ENCODE results near the gene ZNF526.

ZNF526 gene

GRCh38 chr19:42228641-42229040 lies 8.5 kb downstream of the ZNF526 start:
- TF ChIP-seq ZC3H10 (CRISPR knock-in tag; IDR thresholded peaks at IDR 0.05) (no peak), ARNTL (CRISPR knock-in tag; IDR thresholded peaks at IDR 0.05; ENCODE audit: borderline replicate concordance, low read depth) (no peak), ZFP3 (CRISPR knock-in tag; IDR thresholded peaks at IDR 0.05) (no peak), TSHZ2 (CRISPR knock-in tag; IDR thresholded peaks at IDR 0.05) (no peak), ISL1 (CRISPR knock-in tag; IDR thresholded peaks at IDR 0.05) (no peak), SNAI2 (CRISPR knock-in tag; IDR thresholded peaks at IDR 0.05) (no peak), OSR1 (CRISPR knock-in tag; IDR thresholded peaks at IDR 0.05) (no peak), ESRRG (CRISPR knock-in tag; IDR thresholded peaks at IDR 0.05) (no peak), CSDC2 (CRISPR knock-in tag; IDR thresholded peaks at IDR 0.05) (no peak), ZNF565 (CRISPR knock-in tag; conservative IDR thresholded peaks at IDR 0.05; ENCODE audit: low read depth) (no peak), PATZ1 (CRISPR knock-in tag; IDR thresholded peaks at IDR 0.05; ENCODE audit: borderline replicate concordance) (no peak), ZNF8 (CRISPR knock-in tag; IDR thresholded peaks at IDR 0.05) (no peak), POU6F1 (CRISPR knock-in tag; IDR thresholded peaks at IDR 0.05; ENCODE audit: borderline replicate concordance, low read depth) (no peak), CREB5 (CRISPR knock-in tag; IDR thresholded peaks at IDR 0.05; ENCODE audit: low read depth) (no peak), PPARA (CRISPR knock-in tag; IDR thresholded peaks at IDR 0.05; ENCODE audit: borderline replicate concordance) (no peak), CSRNP3 (CRISPR knock-in tag; IDR thresholded peaks at IDR 0.05) (no peak), TCF4 (CRISPR knock-in tag; IDR thresholded peaks at IDR 0.05; ENCODE audit: borderline replicate concordance) (no peak), RARB (CRISPR knock-in tag; IDR thresholded peaks at IDR 0.05) (no peak), ZFP30 (CRISPR knock-in tag; IDR thresholded peaks at IDR 0.05) (no peak), TOX (CRISPR knock-in tag; IDR thresholded peaks at IDR 0.05; ENCODE audit: borderline replicate concordance) (no peak)
- ATAC-seq, result no peak

- no peak for TF ChIP-seq OSR1 (CRISPR knock-in tag; IDR thresholded peaks at IDR 0.05)
- TF ChIP-seq SNAI2 (CRISPR knock-in tag; IDR thresholded peaks at IDR 0.05), result no peak
- no peak for TF ChIP-seq ZFP3 (CRISPR knock-in tag; IDR thresholded peaks at IDR 0.05)
- TF ChIP-seq CREB5 (CRISPR knock-in tag; IDR thresholded peaks at IDR 0.05; ENCODE audit: low read depth), result no peak
- TF ChIP-seq ZFP30 (CRISPR knock-in tag; IDR thresholded peaks at IDR 0.05), result no peak
- no peak for TF ChIP-seq PPARA (CRISPR knock-in tag; IDR thresholded peaks at IDR 0.05; ENCODE audit: borderline replicate concordance)
- TF ChIP-seq BACH2 (CRISPR knock-in tag; IDR thresholded peaks at IDR 0.05; ENCODE audit: borderline replicate concordance), result no peak
- TF ChIP-seq ISL1 (CRISPR knock-in tag; IDR thresholded peaks at IDR 0.05), result no peak
- no peak; the same call in 2 of the 3 replicates for ATAC-seq
Observed at GRCh38 chr19:42229301-42229854, 9.3 kb downstream of the ZNF526 start.

All from SK-N-SH treated with all-trans-retinoic acid at 6 μM for 48 hours (cell line).